ENCODE data around the gene TIMM22. TPM values are rescaled to one million over a fixed set of nuclear protein-coding genes. Genes with fewer than 3 reads are reported as not detected.
A peak's percentile ranks its signal among the peaks of the same experiment; 100 is the strongest.

Gene TIMM22
- polyA plus RNA-seq, 2 of the 4 experiments (the other 2 are of a cell fraction) = 15.8 to 21.3 TPM

DNA sequence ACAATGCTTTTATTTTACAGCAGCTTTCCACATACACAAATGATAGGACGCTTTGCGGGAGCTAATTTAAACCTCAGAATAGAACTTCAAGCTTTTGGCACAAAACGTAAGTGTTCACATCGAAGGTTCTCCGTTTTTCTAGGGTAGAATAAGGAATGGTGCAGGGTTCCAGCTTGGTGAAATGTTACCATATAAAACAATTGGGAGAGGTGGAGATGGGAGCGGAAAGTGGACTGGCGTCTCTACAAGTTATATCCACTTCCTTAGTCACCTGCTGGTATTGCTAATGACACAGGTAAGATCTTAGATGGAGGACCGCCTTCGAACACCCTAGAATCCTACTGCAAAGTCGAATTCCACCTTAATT lies 15.7 kb upstream of the TIMM22 start:
- DNase-seq (ENCODE audit: low read depth in 1 of 2, low spot score in 1 of 2) = no peak
- peak in 1 of 2 experiments; percentile 1; a peak in 1 of 6 replicates for ATAC-seq
- H3K4me3 ChIP-seq = no peak overlapping the region
- 36% methylated on average over 10 of the region's 10 CpGs for WGBS (ENCODE audit: missing lambda C conversion rate)
- ChIA-PET CTCF (interaction anchor here (0.6 to 14.3 kb wide), 84 partner anchors 8 to 817 kb away, joined by 3 to 428 read pairs (median 6); partner anchors contain the start of genes GEMIN4, GLOD4, MRM3 and TIMM22), POLR2A (interaction anchor here (0.8 to 2.6 kb wide), 7 partner anchors 101 to 569 kb away, joined by 3 to 25 read pairs (median 5); partner anchors contain the start of genes GLOD4, MRM3 and VPS53)
- TF ChIP-seq, protein P1, sequence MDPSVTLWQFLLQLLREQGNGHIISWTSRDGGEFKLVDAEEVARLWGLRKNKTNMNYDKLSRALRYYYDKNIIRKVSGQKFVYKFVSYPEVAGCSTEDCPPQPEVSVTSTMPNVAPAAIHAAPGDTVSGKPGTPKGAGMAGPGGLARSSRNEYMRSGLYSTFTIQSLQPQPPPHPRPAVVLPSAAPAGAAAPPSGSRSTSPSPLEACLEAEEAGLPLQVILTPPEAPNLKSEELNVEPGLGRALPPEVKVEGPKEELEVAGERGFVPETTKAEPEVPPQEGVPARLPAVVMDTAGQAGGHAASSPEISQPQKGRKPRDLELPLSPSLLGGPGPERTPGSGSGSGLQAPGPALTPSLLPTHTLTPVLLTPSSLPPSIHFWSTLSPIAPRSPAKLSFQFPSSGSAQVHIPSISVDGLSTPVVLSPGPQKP (IDR thresholded peaks at IDR 0.05; ENCODE audit: low read depth, low read length) = no peak
- TF ChIP-seq, protein P2, sequence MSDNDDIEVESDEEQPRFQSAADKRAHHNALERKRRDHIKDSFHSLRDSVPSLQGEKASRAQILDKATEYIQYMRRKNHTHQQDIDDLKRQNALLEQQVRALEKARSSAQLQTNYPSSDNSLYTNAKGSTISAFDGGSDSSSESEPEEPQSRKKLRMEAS (IDR thresholded peaks at IDR 0.05) = no peak
- TF ChIP-seq NFE2L2 (conservative IDR thresholded peaks at IDR 0.05; ENCODE audit: low read length) (no peak), MAFK (IDR thresholded peaks at IDR 0.05; ENCODE audit: partially characterized antibody) (no peak), POLR2AphosphoS2 (conservative IDR thresholded peaks at IDR 0.05; ENCODE audit: low read length) (no peak), CEBPB (IDR thresholded peaks at IDR 0.05) (no peak), JUN (IDR thresholded peaks at IDR 0.05) (no peak), EP300 (IDR thresholded peaks at IDR 0.05) (no peak)
- H3K4me2 ChIP-seq = peak overlapping the region; percentile 94; the same call in 2 of the 3 replicates
- peaks cover 16% of the 10 kb centered on the region; the same call in 2 of the 3 replicates for H3K4me1 ChIP-seq
- no peak for FAIRE-seq
- no peak overlapping the region for H3K27ac ChIP-seq
- no peaks in the 10 kb centered on the region for H3K9me3 ChIP-seq

DNA sequence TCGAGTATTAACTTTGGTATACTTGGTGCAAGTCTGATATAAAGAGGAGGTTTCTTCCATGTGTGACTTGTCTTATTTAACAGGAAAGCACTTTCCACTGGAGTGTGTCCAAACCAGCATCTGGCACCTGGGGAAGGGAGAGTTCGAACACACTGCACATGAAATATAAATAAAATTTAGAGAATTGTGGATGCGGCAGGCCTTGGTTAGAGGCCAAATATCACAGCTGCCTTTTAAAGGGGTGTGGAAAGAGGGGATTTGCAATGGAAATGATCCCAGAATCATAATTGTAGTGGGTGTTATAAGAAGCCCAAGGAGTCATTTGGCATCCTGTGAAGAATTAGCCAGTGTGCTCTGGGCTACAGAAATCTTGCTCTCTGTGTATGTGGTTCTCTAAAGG lies 13.0 kb upstream of the TIMM22 start:
- no peaks in the 10 kb centered on the region for H3K9me3 ChIP-seq
- TF ChIP-seq RNF2 (IDR thresholded peaks at IDR 0.05; ENCODE audit: borderline replicate concordance, low read depth) (no peak), GATA3 (IDR thresholded peaks at IDR 0.05; ENCODE audit: borderline replicate concordance) (no peak), RAD21 (conservative IDR thresholded peaks at IDR 0.05 in 1 of 2, IDR thresholded peaks at IDR 0.05 in 1 of 2) (no peak), NR3C1 (IDR thresholded peaks at IDR 0.05) (no peak), ZNF302 (CRISPR knock-in tag; IDR thresholded peaks at IDR 0.05) (no peak), ZFP36 (IDR thresholded peaks at IDR 0.05; ENCODE audit: borderline replicate concordance, partially characterized antibody) (no peak), EHF (CRISPR knock-in tag; IDR thresholded peaks at IDR 0.05) (no peak), SREBF2 (IDR thresholded peaks at IDR 0.05) (no peak), FOSL2 (IDR thresholded peaks at IDR 0.05) (no peak), FOSL2 (CRISPR knock-in tag; IDR thresholded peaks at IDR 0.05) (no peak), RCOR1 (IDR thresholded peaks at IDR 0.05; ENCODE audit: low read depth, low read length) (no peak), EP300 (IDR thresholded peaks at IDR 0.05) (no peak), SMC3 (IDR thresholded peaks at IDR 0.05) (no peak), RARB (CRISPR knock-in tag; IDR thresholded peaks at IDR 0.05) (no peak), CHD2 (IDR thresholded peaks at IDR 0.05; ENCODE audit: low read length, partially characterized antibody) (no peak)
- TF ChIP-seq, protein P3, sequence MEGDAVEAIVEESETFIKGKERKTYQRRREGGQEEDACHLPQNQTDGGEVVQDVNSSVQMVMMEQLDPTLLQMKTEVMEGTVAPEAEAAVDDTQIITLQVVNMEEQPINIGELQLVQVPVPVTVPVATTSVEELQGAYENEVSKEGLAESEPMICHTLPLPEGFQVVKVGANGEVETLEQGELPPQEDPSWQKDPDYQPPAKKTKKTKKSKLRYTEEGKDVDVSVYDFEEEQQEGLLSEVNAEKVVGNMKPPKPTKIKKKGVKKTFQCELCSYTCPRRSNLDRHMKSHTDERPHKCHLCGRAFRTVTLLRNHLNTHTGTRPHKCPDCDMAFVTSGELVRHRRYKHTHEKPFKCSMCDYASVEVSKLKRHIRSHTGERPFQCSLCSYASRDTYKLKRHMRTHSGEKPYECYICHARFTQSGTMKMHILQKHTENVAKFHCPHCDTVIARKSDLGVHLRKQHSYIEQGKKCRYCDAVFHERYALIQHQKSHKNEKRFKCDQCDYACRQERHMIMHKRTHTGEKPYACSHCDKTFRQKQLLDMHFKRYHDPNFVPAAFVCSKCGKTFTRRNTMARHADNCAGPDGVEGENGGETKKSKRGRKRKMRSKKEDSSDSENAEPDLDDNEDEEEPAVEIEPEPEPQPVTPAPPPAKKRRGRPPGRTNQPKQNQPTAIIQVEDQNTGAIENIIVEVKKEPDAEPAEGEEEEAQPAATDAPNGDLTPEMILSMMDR (IDR thresholded peaks at IDR 0.05) = no peak
- TF ChIP-seq, protein P4, sequence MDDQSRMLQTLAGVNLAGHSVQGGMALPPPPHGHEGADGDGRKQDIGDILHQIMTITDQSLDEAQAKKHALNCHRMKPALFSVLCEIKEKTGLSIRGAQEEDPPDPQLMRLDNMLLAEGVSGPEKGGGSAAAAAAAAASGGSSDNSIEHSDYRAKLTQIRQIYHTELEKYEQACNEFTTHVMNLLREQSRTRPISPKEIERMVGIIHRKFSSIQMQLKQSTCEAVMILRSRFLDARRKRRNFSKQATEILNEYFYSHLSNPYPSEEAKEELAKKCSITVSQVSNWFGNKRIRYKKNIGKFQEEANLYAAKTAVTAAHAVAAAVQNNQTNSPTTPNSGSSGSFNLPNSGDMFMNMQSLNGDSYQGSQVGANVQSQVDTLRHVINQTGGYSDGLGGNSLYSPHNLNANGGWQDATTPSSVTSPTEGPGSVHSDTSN (IDR thresholded peaks at IDR 0.05) = no peak
- DNase-seq (ENCODE audit: low read depth in 1 of 2, low spot score in 1 of 2) = no peak
- ChIA-PET POLR2A (no interaction called here), CTCF (interaction anchor here (0.5 to 14.3 kb wide), 6 partner anchors 8 to 546 kb away, joined by 3 to 428 read pairs (median 48); partner anchors contain the start of gene TIMM22)
- no peak overlapping the region for H3K27ac ChIP-seq
- H3K4me1 ChIP-seq = 0 out of 3 replicates have a peak, but pooled peaks cover 7% of the 10 kb centered on the region
- WGBS (ENCODE audit: missing lambda C conversion rate) = 48% methylated on average over 3 of the region's 3 CpGs
- no peak overlapping the region for H3K4me3 ChIP-seq
- no peak for ATAC-seq
- FAIRE-seq = no peak
- H3K4me2 ChIP-seq = no peak overlapping the region
